Kidney glomerular epithelial cell (primary cell): Measurements from ENCODE around the gene EEPD1.
A peak's percentile ranks its signal among the peaks of the same experiment; 100 is the strongest.
"Not testable (repeated sequence)": the region's sequence is repeated elsewhere in the genome, so short reads cannot be mapped to it uniquely, and the experiment has no call there.

Experiments used
- DNase-seq: peaks from one replicate; lab custom pipeline; 2025; lab: John Stamatoyannopoulos, UW

Gene EEPD1

GRCh38 chr7:36152756-36153570, at the start of gene EEPD1:
Gene EEPD1 (plus strand): TSS chr7:36153254. CDS start chr7:36154325, 1,071 bp downstream.
- peak; percentile 96 for DNase-seq

DNA sequence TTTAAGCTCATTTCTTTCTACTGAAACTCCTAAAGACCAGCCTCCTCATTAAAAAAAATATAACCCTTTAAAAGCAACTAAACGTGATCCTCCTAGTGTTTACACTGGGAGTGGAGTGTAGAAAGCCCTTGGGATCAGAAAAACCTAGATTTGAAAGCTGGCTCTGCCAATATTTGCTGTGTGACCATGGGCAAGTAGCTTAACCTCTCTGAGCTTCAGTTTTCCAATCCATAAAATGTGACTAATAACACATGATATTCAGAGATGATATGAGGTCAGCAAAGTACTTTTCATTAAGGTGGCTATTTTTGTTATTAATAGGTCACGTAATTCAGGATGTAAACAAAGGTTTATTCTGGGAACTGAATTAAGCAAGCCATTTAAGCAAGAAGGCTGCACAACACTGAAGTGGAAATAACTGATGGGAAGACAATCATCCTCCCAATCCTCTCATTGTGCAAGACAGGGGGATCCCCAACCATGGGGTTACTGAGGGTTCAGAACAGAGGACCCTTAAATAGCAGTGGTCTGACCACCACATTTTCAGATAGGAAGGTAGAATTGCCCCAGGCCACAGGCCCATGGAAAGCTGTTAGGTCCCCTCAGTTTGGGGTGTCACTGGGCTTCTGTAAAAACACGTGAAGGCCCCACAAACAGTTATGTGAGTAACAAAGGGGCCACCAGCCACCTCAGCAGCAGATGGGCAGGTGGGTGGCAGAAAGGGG, 49.1 kb upstream of the EEPD1 start:
- DNase-seq = no peak

- DNase-seq = not testable (repeated sequence)
These were observed 45.8 kb upstream of the EEPD1 start for GRCh38 chr7:36106972-36107908.

GRCh38 chr7:36107926-36108631, 45.0 kb upstream of the EEPD1 start:
- DNase-seq = no peak

- no peak for DNase-seq
These were observed 43.9 kb upstream of the EEPD1 start for GRCh38 chr7:36109013-36109627.

DNA sequence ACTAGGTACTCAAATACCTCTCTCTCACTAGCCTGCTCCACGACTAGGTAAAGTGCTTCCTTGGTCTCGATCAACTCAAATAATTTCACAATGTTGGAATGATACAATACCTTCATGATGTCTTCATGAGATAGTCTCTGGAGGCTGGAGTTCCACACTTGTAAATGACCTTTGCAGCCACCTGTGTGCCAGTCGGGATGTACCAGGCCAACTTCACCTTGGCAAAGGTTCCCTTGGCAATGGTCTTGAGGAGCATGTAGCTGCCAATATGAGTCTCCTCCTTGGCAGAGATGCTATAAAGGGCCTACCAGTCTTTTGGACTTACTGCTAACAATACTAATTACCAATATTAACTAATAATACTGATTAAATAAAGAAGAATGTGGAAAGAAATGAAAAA, 42.5 kb upstream of the EEPD1 start:
- no peak for DNase-seq

DNA sequence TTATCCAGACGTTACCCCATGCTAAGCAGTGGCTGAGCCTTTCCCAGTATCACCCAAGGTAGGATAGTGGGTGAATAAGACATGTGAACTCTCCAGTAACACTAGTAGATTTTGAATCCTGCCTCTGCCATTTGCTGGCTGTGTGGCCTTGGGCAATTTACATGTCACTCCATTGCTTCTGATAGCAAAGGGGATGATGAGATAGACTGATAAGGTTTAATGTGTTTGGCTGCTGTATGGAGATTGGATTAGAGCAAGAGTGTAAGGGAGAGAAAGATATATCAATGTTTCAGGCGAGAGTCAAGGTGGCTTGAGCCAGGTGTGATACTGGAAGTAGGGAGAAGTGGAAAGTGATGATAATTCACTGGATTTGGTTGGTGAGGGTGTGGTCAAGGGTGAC, 40.1 kb upstream of the EEPD1 start:
- DNase-seq = no peak

DNA sequence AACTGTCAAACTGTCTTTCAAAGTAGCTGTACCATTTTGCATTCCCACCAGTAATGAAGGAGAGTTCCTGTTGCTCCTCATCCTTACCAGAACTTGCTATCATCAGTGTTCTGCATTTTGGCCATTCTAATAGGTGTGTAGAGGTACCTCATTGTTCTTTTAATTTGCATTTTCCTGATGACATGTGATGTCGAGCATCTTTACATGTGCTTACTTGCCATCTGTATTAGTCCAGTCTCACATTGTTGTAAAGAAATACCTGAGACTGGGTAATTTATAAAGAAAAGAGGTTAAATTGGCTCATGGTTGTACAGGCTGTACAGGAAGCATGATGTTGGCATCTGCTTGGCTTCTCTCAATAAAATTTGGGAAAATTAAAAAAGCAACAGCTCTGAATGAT, 38.7 kb upstream of the EEPD1 start:
- DNase-seq = no peak

GRCh38 chr7:36115448-36116321, 37.4 kb upstream of the EEPD1 start:
- peak; percentile 99 for DNase-seq

- DNase-seq = peak; percentile 19
These were observed 36.5 kb upstream of the EEPD1 start for GRCh38 chr7:36116347-36117202.

DNA sequence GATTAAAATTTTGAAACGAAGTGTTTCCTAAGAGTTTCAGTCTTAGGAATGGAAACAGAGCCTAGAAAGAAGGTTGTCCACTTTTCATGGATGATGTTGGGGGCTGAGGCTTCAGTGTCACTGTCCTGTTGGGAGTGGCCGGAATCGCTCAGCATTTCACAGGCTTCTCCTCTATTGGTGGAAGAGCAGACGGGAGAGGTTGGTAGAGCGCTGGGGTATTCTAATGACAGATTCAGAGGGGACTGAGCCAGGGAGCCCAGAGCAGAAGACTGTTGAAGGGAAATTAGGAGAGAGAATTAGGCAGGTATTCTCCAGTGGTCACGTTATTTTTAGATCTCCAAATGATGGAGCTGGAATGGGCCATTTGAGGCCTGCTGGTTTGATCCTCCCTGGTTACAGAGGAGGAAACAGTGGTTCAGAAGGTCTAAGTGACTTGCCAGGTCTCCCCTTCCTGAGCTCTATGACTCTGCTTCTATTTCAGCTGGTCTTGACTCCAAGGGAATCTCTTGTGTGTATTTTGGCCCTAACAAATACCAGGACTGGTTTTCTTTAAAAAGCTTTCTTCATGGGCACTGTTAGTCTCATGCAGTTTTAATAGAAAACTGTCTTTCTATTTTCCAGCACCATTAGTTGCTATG, 35.7 kb upstream of the EEPD1 start:
- no peak for DNase-seq

DNA sequence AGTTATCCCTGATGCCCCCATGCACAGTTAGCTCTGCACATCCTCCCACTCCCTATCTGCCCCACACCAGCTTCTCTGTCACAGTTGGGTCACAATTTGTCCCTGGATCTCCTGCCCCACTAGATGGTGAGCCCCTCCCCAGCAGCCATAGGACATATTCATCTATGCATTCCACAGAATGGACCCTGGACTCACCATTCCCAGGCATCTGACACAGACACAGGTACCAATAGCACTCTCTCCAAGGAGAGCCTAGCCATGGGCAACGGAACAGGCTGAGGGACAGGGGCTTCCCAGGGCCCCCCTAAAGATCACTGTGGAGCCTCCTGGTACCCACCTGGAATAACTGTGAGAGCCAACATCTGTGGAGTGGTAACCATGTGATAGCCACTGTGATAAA, 34.7 kb upstream of the EEPD1 start:
- no peak for DNase-seq

DNA sequence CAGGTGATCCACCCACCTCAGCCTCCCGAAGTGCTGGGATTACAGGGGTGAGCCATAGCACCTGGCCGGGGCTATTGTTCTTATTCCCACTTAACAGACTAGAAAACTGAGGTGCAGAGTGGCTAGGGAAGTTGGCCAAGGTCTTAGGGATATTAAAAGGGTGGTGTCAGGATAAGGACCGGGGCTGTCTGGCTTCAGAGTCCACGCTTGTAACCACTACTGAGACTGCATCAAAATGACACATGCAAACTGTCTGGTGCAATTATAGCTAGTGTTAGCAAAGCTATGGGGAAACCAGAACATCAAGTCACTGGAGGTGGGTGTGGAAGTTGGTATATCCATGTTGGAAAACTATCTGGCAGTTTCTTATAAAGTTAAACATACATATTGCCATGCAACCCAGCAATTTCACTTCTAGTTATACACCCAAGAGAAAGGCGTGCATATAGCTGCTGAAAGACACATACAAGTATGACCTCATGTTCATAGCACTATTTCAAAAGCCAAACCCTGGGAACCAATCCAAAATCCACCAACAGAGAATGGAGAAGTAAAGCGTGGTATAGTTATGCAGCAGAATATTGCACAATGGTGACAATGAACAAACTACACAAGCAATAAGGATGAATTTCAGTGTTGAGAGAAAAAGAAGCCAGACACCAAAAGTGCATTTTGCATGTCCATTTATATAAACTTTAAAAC, 33.9 kb upstream of the EEPD1 start:
- DNase-seq = peak; percentile 16

GRCh38 chr7:36119983-36120646, 32.9 kb upstream of the EEPD1 start:
- not testable (repeated sequence) for DNase-seq

- not testable (repeated sequence) for DNase-seq
These were observed 27.4 kb upstream of the EEPD1 start for GRCh38 chr7:36125630-36126029.

- no peak for DNase-seq
These were observed 25.8 kb upstream of the EEPD1 start for GRCh38 chr7:36127075-36127740.
